ENCODE measurements around the gene VAMP7. TPM values are rescaled to one million over a fixed set of nuclear protein-coding genes. Genes with fewer than 3 reads are reported as not detected.

The VAMP7 gene
- total and polyA plus RNA-seq, 10 of the 15 experiments (the other 5 are each of a cell fraction or from before 2014, with no cell fraction given) = 15.1 to 52.4 (median 35.8) TPM

DNA sequence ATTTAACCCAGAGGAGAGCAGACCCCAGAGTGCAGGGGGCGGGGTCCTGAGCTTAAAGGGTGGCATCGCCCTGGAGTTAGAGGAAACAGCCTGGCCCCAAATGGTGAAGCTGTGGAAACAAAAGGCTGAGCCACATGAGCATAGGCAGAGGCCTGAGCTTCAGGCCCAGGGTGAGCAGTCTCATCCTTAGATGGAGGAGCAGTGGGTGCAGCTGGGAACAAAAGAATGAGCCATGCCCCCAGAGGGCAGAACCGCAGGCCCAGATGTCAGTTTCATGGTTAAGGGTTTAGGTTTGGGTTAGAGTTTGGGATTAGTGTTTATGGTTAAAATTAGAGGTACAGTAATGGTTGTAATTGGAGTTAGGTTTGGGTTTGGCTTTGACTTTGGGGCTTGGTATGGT lies 71.9 kb downstream of the VAMP7 start:
- ChIA-PET POLR2A (no interaction called here), RAD21 (ENCODE audit: unreplicated experiment) (no interaction called here), CTCF (no interaction called here), SMC1A (ENCODE audit: uncharacterized antibody, unreplicated experiment) (no interaction called here)
- Histone ChIP-seq H2AFZ (ENCODE audit: control insufficient read depth, low read depth, low read length) (no peak overlapping the region), H3K4me3 (no peak overlapping the region), H3K27me3 (replicated peaks in 1 of 2; ENCODE audit: control insufficient read depth in 2 of 2, insufficient read depth in 2 of 2, low read length in 1 of 2) (no peaks in the 10 kb centered on the region), H3K9me3 (replicated peaks; ENCODE audit: control insufficient read depth, insufficient read depth, low read length) (no peaks in the 10 kb centered on the region; the same call in 2 of the 3 replicates), H3K27ac (ENCODE audit: control insufficient read depth, insufficient read depth) (no peak overlapping the region), H4K20me1 (ENCODE audit: control insufficient read depth, insufficient read depth) (no peaks in the 10 kb centered on the region), H3K4me2 (ENCODE audit: control insufficient read depth, insufficient read depth) (no peak overlapping the region), H3K4me1 (ENCODE audit: control insufficient read depth, insufficient read depth, low read length) (no peaks in the 10 kb centered on the region), H3K36me3 (ENCODE audit: control insufficient read depth in 2 of 2, insufficient read depth in 2 of 2, low read length in 1 of 2) (no peaks in the 10 kb centered on the region), H3K79me2 (ENCODE audit: control insufficient read depth, insufficient read depth, low read length) (no peaks in the 10 kb centered on the region), H3K9ac (ENCODE audit: control insufficient read depth, insufficient read depth, low read length) (no peak overlapping the region)
- no peak for ATAC-seq
- TF ChIP-seq LARP7 (IDR thresholded peaks at IDR 0.05) (no peak), CEBPB (IDR thresholded peaks at IDR 0.05; ENCODE audit: borderline replicate concordance in 1 of 2, low read depth in 2 of 2, low read length in 2 of 2) (no peak)
- no TSS peak for BruUV-seq (replicated peaks)
- no peak for FAIRE-seq
- 14% methylated on average over 3 of the region's 3 CpGs for WGBS (ENCODE audit: insufficient coverage, insufficient replicate concordance, low lambda C conversion rate, missing lambda C conversion rate)
- DNase-seq (ENCODE audit: low read depth, low spot score) = no peak
- intact Hi-C loops (cut with micrococcal nuclease; ENCODE audit: unreplicated experiment) (no loop called here), in situ Hi-C loops (cut with MboI) (no loop called here)

DNA sequence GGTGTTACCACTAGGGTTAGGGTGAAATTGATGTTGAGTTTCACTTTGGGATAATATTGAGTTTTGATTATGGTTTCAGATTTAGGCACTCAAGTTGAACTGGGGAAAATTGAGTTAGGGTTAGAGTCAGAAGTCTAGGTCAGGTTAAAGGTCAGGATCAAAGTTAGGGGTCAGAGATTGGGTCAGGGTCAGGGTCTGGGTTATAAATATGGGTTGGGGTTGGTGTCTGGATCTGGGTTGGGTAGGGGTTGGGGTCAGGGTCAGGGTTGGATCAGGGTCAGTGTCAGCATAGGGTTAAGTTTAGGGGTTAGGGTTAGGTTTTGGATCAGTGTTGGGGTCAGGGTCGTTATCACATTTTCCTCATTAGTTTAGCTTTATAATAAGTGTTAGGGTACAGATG lies 73.6 kb downstream of the VAMP7 start:
- ATAC-seq (no peak), DNase-seq (ENCODE audit: low read depth, low spot score) (no peak), FAIRE-seq (no peak)
- BruUV-seq (replicated peaks) = no TSS peak
- in situ Hi-C loops (cut with MboI) = no loop called here
- no peak overlapping the region for H3K4me3 ChIP-seq
- H3K27ac ChIP-seq (ENCODE audit: control insufficient read depth, insufficient read depth) = no peak overlapping the region
- no peaks in the 10 kb centered on the region for H3K4me1 ChIP-seq (ENCODE audit: control insufficient read depth, insufficient read depth, low read length)
- 42% methylated on average over 1 of the region's 1 CpG for WGBS (ENCODE audit: insufficient coverage, insufficient replicate concordance, low lambda C conversion rate, missing lambda C conversion rate)
- no peaks in the 10 kb centered on the region for H3K27me3 ChIP-seq (replicated peaks in 1 of 2; ENCODE audit: control insufficient read depth in 2 of 2, insufficient read depth in 2 of 2, low read length in 1 of 2)
- no peak overlapping the region for H3K9ac ChIP-seq (ENCODE audit: control insufficient read depth, insufficient read depth, low read length)
- ChIA-PET CTCF (no interaction called here), POLR2A (no interaction called here), RAD21 (ENCODE audit: unreplicated experiment) (no interaction called here), SMC1A (ENCODE audit: uncharacterized antibody, unreplicated experiment) (no interaction called here)
- intact Hi-C loops (cut with micrococcal nuclease; ENCODE audit: unreplicated experiment) = no loop called here
- H3K4me2 ChIP-seq (ENCODE audit: control insufficient read depth, insufficient read depth) = no peak overlapping the region
- no peaks in the 10 kb centered on the region; the same call in 2 of the 3 replicates for H3K9me3 ChIP-seq (replicated peaks; ENCODE audit: control insufficient read depth, insufficient read depth, low read length)
- no peaks in the 10 kb centered on the region for H4K20me1 ChIP-seq (ENCODE audit: control insufficient read depth, insufficient read depth)
- H3K36me3 ChIP-seq (ENCODE audit: control insufficient read depth in 2 of 2, insufficient read depth in 2 of 2, low read length in 1 of 2) = no peaks in the 10 kb centered on the region
- no peaks in the 10 kb centered on the region for H3K79me2 ChIP-seq (ENCODE audit: control insufficient read depth, insufficient read depth, low read length)
- H2AFZ ChIP-seq (ENCODE audit: control insufficient read depth, low read depth, low read length) = no peak overlapping the region
- TF ChIP-seq YBX1 (IDR thresholded peaks at IDR 0.05) (no peak), IKZF1 (conservative IDR thresholded peaks at IDR 0.05) (no peak), CHD2 (IDR thresholded peaks at IDR 0.05; ENCODE audit: borderline replicate concordance, low read depth, low read length) (no peak), RB1 (IDR thresholded peaks at IDR 0.05; ENCODE audit: borderline replicate concordance) (no peak), GATAD2B (conservative IDR thresholded peaks at IDR 0.05; ENCODE audit: low read depth) (no peak), ZNF24 (IDR thresholded peaks at IDR 0.05) (no peak), BACH1 (IDR thresholded peaks at IDR 0.05; ENCODE audit: borderline replicate concordance) (no peak), MYB (IDR thresholded peaks at IDR 0.05; ENCODE audit: borderline replicate concordance, low read depth, low read length) (no peak), SPI1 (IDR thresholded peaks at IDR 0.05; ENCODE audit: borderline replicate concordance, insufficient read depth, low read depth, low read length) (no peak), POLR2AphosphoS5 (IDR thresholded peaks at IDR 0.05; ENCODE audit: low read length) (no peak), EED (IDR thresholded peaks at IDR 0.05; ENCODE audit: low read depth) (no peak), MXI1 (IDR thresholded peaks at IDR 0.05; ENCODE audit: low read depth, low read length) (no peak), DPF2 (IDR thresholded peaks at IDR 0.05) (no peak)
- TF ChIP-seq, protein P1, sequence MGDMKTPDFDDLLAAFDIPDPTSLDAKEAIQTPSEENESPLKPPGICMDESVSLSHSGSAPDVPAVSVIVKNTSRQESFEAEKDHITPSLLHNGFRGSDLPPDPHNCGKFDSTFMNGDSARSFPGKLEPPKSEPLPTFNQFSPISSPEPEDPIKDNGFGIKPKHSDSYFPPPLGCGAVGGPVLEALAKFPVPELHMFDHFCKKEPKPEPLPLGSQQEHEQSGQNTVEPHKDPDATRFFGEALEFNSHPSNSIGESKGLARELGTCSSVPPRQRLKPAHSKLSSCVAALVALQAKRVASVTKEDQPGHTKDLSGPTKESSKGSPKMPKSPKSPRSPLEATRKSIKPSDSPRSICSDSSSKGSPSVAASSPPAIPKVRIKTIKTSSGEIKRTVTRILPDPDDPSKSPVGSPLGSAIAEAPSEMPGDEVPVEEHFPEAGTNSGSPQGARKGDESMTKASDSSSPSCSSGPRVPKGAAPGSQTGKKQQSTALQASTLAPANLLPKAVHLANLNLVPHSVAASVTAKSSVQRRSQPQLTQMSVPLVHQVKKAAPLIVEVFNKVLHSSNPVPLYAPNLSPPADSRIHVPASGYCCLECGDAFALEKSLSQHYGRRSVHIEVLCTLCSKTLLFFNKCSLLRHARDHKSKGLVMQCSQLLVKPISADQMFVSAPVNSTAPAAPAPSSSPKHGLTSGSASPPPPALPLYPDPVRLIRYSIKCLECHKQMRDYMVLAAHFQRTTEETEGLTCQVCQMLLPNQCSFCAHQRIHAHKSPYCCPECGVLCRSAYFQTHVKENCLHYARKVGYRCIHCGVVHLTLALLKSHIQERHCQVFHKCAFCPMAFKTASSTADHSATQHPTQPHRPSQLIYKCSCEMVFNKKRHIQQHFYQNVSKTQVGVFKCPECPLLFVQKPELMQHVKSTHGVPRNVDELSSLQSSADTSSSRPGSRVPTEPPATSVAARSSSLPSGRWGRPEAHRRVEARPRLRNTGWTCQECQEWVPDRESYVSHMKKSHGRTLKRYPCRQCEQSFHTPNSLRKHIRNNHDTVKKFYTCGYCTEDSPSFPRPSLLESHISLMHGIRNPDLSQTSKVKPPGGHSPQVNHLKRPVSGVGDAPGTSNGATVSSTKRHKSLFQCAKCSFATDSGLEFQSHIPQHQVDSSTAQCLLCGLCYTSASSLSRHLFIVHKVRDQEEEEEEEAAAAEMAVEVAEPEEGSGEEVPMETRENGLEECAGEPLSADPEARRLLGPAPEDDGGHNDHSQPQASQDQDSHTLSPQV (IDR thresholded peaks at IDR 0.05) = no peak
- TF ChIP-seq, protein P2, sequence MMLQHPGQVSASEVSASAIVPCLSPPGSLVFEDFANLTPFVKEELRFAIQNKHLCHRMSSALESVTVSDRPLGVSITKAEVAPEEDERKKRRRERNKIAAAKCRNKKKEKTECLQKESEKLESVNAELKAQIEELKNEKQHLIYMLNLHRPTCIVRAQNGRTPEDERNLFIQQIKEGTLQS (IDR thresholded peaks at IDR 0.05; ENCODE audit: borderline replicate concordance, extremely low read depth, low read depth, low read length) = no peak

Data from GM12878 (cell line).